Measurements from ENCODE around the gene TOP2B.

TOP2B gene

GRCh38 chr3:25692341-25692740 is 27.6 kb upstream of the TOP2B start:
- Histone ChIP-seq H3K27me3 (ENCODE audit: insufficient read depth, low read length, poor library complexity, severe bottlenecking) (no peaks in the 10 kb centered on the region), H3F3A (ENCODE audit: low read depth) (no peaks in the 10 kb centered on the region), H3K4me1 (ENCODE audit: insufficient read depth, low read length, poor library complexity, severe bottlenecking) (peaks cover 22% of the 10 kb centered on the region), H3K9ac (ENCODE audit: low read depth, low read length, poor library complexity, severe bottlenecking) (no peak overlapping the region), H3K79me2 (ENCODE audit: insufficient read depth, low read length) (no peaks in the 10 kb centered on the region), H3K4me3 (ENCODE audit: low read length, poor library complexity, severe bottlenecking) (no peak overlapping the region), H3K9me2 (replicated peaks; ENCODE audit: low read depth, low read length) (no peaks in the 10 kb centered on the region), H4K20me1 (ENCODE audit: insufficient read depth, low read length, poor library complexity, severe bottlenecking) (no peaks in the 10 kb centered on the region), H3K4me2 (ENCODE audit: low read depth, low read length, poor library complexity, severe bottlenecking) (no peak overlapping the region), H3K36me3 (ENCODE audit: insufficient read depth, low read length) (no peaks in the 10 kb centered on the region), H2AFZ (ENCODE audit: low read length) (peak overlapping the region; percentile 25; the same call in 1 of the 2 replicates), H3K9me3 (ENCODE audit: insufficient read depth, low read depth, low read length) (no peaks in the 10 kb centered on the region)
- TF ChIP-seq CTCF (conservative IDR thresholded peaks at IDR 0.05; ENCODE audit: low read length) (no peak), EZH2phosphoT487 (IDR thresholded peaks at IDR 0.05; ENCODE audit: borderline replicate concordance) (no peak)

DNA sequence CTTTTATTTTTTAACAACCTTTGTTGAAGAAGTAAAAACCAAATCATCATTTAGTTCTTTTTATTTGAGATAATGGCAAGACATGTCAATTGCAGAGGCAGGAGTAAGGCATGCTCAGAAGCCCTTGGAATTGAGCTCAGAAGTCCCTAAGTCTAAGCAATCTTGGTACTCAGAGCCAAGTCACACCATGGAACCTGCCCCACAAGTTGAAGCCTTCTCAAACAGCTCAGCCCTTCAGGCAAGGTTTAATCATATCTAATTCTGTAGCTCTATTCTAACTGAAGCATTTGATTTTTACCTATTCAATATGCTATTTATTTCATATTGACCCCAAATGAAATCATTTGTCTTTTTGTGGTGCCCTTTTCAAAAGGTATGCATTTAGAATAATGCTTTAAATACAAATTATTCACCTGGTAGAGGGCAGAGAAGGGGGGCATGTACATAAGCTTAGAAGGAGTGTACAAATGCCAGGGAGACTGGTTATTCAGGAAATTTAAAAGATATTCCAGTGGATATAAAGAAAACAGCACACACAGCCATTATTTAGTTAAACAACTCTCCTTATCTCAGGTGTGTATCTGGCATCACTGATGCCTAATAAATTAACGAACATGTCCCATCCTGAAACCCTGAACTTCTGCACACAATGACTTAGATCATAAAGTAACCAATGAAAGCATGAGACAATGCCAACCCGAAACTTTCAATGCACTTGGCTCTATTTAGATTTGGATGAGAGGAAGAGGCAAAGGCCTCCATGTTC is 26.2 kb upstream of the TOP2B start:
- Histone ChIP-seq H3K4me2 (ENCODE audit: low read depth, low read length, poor library complexity, severe bottlenecking) (peak overlapping the region; percentile 3), H3K79me2 (ENCODE audit: insufficient read depth, low read length) (no peaks in the 10 kb centered on the region), H3K27me3 (ENCODE audit: insufficient read depth, low read length, poor library complexity, severe bottlenecking) (no peaks in the 10 kb centered on the region), H3K36me3 (ENCODE audit: insufficient read depth, low read length) (no peaks in the 10 kb centered on the region), H3K9me3 (ENCODE audit: insufficient read depth, low read depth, low read length) (no peaks in the 10 kb centered on the region), H3K4me3 (ENCODE audit: low read length, poor library complexity, severe bottlenecking) (no peak overlapping the region), H3K9ac (ENCODE audit: low read depth, low read length, poor library complexity, severe bottlenecking) (no peak overlapping the region), H3F3A (ENCODE audit: low read depth) (no peaks in the 10 kb centered on the region), H3K9me2 (replicated peaks; ENCODE audit: low read depth, low read length) (no peaks in the 10 kb centered on the region), H4K20me1 (ENCODE audit: insufficient read depth, low read length, poor library complexity, severe bottlenecking) (no peaks in the 10 kb centered on the region), H2AFZ (ENCODE audit: low read length) (0 out of 2 replicates have a peak overlapping the region, but pooled peaks have one; percentile 38), H3K4me1 (ENCODE audit: insufficient read depth, low read length, poor library complexity, severe bottlenecking) (peaks cover 27% of the 10 kb centered on the region)
- no peak for TF ChIP-seq EZH2phosphoT487 (IDR thresholded peaks at IDR 0.05; ENCODE audit: borderline replicate concordance)
- TF ChIP-seq CTCF (conservative IDR thresholded peaks at IDR 0.05; ENCODE audit: low read length) = no peak

DNA sequence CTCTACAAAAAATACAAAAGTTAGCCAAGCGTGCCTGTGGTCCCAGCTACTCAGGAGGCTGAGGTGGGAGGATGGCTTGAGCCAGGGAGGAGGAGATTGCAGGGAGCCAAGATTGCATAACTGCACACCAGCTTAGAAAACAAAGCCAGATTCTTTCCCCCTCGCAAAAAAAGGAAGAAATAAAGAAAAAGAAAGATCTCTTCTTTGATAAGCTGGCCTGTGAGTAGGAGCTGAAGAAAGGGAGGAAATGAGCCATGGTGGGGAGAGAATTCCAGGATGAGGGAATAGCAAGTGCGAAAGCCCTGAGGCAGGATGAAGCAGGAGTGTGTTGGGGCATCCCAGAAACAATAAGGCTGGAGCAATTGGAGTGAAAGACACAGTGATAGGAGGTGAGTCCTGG is 24.5 kb upstream of the TOP2B start:
- H3K9ac ChIP-seq (ENCODE audit: low read depth, low read length, poor library complexity, severe bottlenecking) = no peak overlapping the region
- no peak for TF ChIP-seq CTCF (conservative IDR thresholded peaks at IDR 0.05; ENCODE audit: low read length)
- TF ChIP-seq EZH2phosphoT487 (IDR thresholded peaks at IDR 0.05; ENCODE audit: borderline replicate concordance) = no peak
- no peak overlapping the region for H3K4me2 ChIP-seq (ENCODE audit: low read depth, low read length, poor library complexity, severe bottlenecking)
- no peaks in the 10 kb centered on the region for H3K27me3 ChIP-seq (ENCODE audit: insufficient read depth, low read length, poor library complexity, severe bottlenecking)
- H3K9me2 ChIP-seq (replicated peaks; ENCODE audit: low read depth, low read length) = no peaks in the 10 kb centered on the region
- peaks cover 27% of the 10 kb centered on the region for H3K4me1 ChIP-seq (ENCODE audit: insufficient read depth, low read length, poor library complexity, severe bottlenecking)
- no peaks in the 10 kb centered on the region for H3F3A ChIP-seq (ENCODE audit: low read depth)
- H3K36me3 ChIP-seq (ENCODE audit: insufficient read depth, low read length) = no peaks in the 10 kb centered on the region
- no peaks in the 10 kb centered on the region for H3K79me2 ChIP-seq (ENCODE audit: insufficient read depth, low read length)
- no peaks in the 10 kb centered on the region for H4K20me1 ChIP-seq (ENCODE audit: insufficient read depth, low read length, poor library complexity, severe bottlenecking)
- H3K4me3 ChIP-seq (ENCODE audit: low read length, poor library complexity, severe bottlenecking) = no peak overlapping the region
- no peak overlapping the region for H2AFZ ChIP-seq (ENCODE audit: low read length)
- H3K9me3 ChIP-seq (ENCODE audit: insufficient read depth, low read depth, low read length) = no peaks in the 10 kb centered on the region
